GM21526 (cell line): ENCODE results near the gene MNT.

Experiments
- ATAC-seq: cut with Tn5 transposase; IDR thresholded peaks from one replicate; pipeline ENCODE4 v1.9.1; 2021; ENCODE audit warnings: moderate library complexity; ENCODE audit not compliant: unreplicated experiment, low FRiP score

MNT gene

DNA sequence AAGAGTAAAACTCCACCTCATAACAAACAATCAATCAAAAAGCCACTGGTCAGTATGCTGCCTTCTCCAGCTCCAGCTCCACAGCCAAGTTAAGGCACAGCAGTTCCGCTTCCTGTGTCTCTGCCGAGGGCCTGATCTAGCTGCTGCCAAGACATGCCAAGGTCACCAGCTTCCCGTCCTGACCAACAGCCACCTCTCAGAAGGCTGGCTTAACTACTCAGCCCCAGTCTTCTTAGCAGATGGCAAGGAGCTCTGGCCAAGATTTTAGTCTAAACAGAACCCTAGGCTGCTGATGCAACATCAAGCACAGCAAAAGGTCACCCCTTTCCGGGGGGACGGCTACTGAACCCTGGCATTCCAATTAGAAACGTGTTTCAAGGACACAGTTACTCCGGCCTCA, 17.7 kb upstream of the MNT start:
- ATAC-seq = no peak

DNA sequence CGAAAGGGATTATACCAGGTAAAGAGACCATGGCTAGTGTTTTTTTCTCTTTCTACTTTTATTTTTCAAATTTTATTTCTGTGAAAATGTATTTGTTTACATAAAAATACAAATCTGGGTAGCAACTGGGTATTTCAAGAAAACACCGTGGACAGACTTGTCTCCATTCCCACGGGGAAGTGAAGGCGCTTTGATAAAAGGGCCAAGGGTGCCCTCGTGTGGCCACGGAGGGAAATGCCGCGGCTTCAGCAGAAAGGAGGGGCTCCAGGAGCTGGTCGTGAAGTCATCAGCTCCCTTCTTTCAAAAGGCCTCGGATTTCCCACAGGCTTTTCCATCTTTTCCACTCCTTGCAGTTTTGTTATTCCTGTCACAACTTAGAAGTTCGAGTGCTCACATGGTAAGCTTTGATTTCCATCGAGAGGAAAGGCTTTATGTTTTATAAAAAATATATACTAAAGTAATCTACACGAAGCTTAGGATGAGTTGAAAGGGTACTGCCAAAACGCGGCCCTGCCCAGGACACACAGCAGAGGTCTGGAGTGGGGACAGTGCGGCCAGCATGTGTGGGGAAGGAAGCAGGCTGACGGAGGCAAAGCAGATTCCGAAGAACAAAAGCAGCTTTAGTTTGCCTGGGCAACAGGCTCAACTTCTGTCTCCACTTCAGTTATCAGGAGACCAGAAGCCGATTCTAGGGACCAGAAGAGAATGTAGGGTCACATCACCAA, 15.3 kb upstream of the MNT start:
- ATAC-seq = no peak

DNA sequence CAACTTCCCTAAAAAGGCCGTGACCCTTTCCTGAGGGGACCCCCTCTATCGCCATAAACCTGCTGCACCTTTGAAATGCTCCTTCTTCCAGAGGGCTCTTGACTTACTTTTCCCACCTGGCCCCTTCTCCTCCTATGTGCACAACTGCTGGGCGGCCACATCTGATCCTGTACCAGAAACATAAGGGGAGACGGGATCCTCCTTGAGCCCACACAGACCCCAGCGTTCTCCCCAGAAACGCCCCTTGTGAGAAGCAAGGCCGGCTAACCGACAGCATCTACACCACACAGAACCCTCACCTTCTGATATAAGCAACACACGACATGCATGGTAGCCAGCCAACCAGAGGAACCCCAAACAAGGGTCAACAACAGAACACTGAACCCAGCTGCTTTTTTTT, 14.2 kb upstream of the MNT start:
- ATAC-seq = no peak

DNA sequence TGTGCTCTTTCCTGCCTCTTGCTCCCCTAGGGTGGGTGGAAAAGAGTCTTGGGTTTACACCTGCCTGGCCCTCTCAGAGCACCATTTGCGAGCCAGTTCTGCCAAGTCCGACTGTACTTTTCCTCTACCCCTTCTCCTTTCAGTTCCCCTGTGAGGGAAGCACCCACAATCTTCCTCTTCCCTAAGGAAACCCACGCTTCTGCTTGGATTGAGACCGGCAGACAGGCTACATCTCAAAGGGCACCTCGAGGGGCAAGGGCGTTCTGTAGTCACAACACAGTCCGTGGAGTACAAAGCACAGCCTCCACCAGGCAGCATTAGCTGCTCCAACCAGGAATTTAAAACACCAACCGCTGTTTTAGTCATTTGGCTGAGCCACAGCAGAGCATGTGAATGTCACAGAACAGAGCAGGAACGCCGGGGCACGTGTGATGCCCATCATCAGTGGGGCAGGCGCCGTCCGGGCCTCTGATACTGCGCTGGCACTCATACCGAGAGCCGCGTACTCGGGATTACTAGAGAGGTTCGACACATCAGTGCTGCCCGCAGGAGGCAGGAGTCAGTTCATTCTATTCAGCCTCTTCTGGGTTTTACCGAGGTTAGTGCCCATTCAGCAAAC, 13.7 kb upstream of the MNT start:
- ATAC-seq = no peak

DNA sequence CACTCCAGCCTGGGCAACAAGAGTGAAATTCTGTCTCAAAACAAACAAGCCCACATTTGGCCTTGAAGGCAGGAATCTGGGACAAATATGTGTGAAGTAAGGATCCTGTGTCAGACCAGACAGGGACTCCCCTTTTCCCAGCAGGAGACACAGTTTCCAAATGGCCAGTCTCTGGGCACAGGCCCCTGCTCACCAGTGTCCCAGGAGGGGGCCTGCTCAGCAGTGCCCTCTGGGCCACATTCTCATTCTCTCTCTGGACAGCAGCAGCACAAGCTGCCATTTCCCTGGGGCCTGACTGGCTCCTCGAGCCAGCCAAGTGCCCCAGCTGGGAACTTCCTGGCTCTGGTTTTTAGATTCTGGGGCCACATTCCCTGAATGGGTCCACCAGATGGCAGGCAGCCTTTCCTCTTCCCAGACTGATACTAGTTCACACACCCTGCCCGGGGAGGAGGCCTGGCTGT, 11.7 kb upstream of the MNT start:
- no peak for ATAC-seq

DNA sequence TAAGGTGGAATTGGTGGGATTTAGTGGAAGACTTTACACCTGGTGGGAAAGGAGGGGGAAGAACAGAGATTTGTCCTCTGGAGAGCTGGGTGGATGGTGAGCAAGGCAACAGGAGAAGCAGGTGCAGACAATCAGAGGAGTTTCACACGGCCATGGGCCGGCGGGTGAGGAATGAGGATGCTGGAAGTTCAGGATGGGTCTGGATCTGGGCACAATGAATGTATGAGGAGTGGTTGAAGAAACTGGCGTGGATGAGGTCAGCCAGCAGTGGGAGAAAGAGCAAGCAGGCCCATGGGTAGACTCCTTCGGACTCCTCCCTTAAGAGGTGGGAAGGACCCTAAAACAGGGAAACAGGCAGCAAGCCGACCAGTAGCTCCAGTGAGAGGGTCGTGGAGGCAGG, 10.1 kb upstream of the MNT start:
- no peak for ATAC-seq

DNA sequence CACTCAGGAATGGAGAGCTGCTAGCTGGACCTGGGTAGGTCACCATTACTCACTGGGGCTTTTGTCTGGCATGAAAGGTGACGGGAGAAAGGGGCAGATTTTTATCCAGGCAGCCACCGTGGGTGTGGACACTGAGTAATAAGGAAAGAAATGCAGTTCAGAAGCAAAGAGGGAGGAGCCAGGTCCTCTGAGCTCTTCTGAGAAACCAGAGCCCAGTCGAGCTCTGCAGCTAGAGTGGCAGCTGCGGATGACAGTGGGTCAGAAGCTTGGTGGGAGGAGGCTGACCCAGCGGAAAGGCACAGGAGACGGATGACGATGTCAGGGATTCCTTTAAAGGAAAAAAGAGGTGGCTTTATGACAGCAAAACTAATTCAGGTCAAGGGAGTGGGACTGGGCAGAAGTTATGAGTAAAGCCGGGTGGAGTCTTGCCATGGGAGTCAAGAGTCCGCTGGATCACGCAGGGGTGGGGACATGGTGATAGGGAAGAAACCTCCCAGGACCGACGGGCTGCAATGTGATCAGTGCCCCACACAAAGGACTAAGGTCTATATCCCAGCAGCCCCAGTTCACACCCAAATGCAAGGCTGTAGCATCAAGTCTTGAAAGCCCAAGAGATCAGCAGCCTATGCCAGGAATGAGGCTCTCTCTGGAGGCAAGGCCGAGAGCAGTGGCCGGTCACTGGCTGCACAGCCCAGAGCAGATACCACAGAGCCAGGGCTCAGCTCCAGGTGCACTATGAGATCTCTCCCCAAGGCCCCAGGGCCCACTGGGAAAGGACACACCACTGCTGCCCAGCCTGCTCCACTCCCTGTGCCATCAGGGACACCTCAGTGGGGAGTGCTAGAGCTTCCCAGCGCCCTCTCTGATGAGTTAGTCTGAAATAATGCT, 6.3 kb upstream of the MNT start:
- no peak for ATAC-seq

DNA sequence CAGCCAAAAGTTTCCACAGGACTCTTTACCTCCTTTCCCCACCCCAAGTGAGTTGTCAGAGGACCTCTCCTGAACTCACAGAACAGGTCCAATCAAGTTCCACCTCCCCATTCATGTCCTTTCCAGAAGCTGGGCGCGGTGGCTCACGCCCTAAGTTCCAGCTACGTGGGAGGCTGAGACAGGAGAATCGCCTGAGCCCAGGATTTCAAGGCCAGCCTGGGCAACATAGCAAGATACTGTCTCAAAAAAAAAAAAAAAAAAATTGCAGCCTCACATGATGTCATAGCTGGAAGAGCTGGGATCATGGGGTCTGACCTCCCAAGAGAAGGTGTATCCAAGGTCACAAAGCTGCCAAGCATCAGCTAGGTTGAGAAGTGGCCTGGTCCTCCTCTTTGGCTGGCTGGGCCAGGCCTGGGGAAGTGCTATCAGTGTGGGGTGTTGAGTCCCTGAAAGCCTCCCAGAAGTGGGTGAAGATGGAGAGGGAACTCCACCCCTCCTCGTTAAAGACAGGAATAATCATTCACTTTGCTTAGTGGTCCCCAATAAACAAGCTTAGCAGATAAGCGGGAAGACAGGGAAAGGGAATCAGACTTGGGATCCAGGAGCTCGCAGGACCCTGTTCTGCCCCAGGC, 5.5 kb upstream of the MNT start:
- ATAC-seq = no peak

DNA sequence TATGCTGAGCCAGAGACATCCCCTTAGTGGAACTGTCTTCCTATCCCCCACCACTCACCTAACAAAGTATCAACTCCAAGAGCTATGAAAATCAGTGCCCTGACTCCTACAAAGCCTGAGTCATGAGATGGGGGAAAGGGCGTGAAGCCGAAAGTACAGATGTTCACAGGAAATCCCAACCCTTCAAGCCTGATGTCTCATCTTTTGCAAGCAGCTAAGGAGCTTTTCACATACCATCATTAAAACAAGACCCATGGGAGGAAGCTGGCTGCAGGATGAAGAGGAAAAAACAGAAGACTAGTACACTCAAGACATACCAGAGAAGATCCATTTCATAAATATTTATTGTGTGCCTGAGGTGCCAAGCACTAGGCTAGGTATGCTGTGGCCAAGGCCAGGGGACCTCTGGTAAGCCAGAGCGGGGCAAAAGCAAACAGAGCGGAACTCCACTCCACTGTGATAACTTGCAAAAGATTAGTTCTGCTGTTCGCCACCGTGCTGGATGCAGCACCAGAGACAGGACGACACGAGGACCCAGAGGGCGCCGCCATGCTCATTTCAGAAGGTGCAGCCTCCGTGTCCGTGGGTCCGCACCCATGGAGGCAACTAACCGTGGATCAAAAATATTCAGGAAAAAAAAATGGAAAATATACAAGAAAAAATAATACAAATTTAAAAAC, 4.5 kb upstream of the MNT start:
- ATAC-seq = no peak

DNA sequence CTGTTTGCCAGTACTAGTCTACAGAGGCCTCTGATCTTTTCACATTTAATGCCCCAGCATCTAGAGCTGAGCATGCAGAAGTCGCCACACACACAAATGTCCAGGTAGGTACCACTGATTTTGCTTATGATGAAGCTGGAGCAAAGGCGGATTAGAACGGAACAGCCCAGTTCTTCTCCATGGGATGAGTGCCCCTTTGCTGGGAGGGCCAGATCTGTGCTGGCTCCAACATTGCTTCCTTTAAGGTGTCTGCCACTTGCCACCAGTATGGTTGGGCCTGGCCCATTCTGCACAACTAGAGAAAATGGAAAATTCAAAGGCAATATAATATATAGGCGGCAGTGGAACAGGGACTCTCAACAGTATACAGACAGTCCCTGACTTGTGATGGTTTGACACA, 2.2 kb upstream of the MNT start:
- ATAC-seq = no peak

DNA sequence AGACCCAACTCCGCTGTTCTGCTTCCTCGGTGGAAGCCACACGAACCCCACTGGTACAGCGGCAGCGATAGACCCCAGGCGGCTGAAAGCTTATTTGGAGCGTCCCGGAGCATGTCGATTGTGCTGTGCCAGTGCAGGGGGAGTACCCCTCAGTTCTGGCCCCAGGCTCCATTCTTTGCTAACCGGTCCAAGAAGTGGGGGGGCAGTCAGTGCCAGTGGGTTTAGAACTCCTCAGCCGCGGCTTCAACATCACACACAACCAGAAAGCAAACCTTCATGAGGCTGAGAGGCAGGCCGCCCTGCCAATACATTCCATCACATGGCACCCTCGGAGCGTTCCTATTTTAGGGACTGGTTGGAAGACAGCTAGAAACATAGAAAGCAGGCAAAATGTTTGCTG, 1.7 kb upstream of the MNT start:
- ATAC-seq = no peak

DNA sequence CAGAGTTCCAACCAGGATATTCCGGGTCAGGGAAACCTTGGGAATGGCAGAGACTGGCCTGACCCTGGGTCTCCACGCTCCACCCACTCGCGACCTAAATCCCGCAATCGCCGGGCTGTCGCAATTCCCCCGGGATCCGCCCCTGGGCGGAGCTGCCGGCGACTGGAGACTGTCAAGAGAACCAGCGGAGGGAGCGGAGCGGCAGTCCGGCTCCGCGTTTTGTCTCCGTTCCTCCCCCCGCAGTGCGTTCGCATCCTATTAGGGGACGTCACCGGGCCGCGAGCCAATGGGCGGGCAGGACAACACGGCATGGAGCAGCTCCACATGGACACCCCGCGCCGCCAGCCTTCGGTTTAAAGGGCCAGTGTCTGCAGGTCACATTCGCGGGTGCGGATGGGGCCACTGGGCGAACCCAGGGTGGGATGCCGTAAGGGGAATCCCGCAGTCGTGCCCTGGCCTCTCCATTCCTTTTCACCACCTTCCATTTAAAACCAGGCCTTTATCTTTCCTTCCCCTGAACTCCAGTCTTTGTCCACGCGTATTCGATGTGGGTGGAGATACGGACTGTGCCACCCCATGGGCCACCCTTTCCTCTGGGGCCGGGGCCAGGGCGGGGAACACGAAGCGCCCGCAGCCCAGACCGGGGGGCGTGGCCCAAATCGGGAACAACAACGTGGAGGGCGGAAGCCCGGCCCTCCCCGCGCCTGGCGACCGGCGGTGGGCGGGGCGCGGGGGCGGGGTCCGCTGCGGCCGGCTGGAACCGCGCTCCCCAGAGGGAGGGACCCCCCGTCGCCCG, 764 bp upstream of the MNT start:
- peak; percentile 38 for ATAC-seq

DNA sequence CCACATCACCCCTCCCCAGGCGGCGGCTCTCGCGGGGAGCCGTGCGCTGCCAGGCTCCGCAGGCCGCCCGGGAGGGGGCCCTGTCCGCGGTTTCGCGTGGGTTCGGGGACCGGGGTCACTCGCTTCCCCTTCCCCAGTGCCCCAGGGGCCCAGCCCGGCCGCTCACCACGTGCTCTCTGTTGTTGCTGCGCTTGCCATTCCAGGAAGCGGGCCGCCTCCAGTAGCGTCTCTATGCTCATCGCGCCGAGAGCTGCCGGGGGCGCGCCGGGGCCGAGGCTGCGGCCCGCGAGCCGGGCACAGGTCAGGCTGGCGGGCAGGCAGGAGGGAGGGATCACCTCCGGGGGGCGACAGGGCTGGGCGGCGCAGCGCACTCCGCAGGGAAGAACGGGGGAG, 390 bp downstream of the MNT start:
- ATAC-seq = no peak

DNA sequence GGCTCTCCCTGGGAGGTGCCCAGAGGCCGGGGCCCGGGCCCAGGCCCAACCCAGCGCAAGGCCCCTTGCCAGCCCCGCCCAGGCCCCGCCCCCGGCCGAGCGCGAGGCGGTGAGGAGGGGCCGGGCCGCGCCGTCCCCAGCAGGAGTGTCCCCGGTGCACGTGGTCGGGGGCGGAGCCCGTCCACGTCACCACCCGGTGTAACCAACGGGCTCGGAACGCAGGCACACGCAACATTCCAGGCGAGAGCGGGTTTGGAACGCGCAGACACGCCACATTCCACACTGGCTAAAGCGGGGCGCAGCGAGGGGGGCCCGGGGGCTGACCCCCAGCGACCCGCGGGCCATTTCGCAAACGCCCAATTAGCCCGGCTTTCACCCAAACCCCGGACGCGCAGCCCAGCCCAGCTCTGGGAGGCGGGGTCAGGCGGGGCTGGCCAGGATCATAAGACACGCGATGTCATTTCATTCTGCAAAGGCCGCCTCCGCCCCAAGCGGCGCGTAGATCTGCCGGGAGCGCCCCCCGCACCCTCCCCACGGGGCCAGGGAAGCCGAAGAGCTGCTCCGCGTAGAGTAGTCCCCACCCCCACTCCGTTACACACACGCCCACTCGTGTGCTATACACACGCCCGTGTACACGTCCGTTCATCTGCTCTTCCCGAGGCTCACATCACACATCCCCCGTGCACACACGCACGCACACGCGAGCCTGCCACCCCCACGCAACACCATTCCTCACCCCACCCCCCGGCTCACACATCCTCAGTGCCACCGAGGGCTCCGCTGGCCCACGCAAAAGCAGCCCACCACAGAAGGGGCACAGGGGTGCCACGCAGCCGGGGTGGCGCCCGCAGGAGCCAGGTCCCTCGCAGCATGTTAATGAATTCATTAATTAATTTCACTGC, 1.0 kb downstream of the MNT start:
- ATAC-seq = peak; percentile 32

DNA sequence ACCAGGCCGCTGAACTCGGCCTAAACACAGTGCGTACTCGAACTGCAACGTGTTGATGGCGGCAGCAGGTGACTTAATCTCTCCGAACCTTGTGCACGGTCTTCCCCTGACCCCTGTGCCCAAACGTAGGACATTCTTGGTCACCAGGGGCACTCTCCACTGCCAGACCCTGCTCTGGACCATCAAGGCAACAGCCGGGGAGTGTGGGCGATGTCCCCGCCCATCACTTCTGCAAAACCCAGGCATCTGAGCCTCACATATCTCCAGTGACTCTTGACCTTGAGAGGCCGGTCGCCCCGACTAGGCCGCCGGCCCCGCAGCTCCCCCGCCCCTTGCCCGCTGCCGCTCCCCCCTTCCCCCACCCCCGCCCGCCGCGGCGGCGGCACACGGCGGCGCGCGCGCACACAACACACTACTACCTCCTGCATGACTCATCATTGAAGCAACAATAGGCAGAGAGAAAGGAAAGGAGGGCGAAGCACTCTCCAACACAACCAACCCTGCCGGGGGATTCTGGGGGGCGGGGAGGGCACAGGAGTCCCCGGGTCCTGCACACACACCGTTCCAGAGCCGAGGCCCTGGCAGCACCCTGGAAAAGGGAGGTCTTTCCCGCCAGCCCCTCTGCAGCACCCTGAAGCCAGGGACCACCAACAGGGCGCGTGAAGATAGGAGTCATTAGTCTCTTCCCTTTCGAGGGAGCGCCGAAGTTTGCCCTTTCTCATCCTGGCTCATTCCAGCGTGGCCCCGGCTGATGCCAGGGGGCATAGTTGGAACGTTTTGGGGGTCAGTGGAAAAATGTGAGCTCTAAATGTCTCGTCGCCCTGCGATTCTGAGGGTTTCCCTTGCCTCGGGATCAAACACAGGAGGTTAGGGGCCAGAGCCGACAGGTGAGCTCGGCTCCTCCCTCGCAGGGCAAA, 1.9 kb downstream of the MNT start:
- ATAC-seq = no peak

DNA sequence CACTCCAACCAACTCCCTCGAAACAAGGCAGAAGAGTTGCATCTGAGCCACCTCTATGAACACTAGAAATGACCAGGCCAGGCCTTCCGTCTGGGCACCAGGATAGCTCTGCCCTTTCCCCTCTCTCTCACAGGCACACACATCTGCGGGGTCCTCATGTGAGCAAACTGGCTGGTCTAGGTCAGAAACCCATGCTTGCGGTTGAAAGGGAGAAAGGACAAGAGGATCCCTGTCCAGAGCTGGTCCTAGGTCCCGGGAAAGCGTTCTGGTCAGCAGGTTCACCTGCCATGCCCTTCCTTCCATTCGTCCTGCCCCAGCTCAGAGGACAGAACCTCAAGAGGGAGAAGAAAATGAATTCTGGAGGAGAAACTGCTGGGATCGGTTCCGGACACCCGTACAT, 2.7 kb downstream of the MNT start:
- no peak for ATAC-seq

DNA sequence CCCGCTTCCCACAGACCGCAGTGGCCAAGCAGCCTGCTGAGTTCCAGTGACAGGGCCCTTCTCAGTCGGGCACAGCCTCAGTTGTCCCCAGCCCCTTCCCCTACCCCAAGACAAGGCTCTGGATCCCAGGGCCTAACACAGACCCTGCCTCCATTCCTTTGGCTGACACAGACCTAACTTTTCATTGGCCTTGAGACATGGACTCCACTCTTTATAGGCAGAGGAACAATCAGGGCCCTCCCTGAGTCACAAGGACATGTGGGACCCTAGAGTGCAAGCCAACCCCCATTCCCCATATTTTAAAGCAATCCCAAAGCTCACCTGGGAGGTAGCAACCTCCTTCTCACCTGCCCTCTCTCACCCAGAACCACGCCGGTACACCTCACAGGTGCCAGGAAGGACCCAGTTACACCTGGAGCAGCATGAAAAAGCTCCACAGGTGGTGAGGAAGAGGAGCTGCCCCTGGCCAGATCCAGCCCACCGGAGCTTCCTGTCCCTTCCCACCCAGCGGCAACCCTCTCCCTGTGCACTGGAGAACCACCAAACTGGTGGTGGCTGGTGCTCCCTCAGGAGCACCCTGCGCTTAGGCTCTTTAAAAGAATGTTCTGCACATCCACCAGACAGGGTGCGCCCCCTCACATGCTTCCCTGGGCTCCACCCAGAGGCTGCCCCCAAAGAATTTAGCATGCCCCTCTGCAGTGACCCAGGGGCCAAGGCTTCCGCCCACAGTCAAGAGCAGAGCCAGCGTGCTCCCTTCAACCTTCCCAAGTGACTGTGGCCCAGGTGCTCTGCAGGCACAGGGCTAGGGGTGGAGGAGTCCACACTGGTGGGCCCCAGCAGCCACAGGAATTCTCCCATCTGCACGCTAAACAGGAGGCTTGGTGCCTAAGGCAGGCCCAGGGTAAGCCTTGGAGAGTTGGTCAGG, 3.4 kb downstream of the MNT start:
- no peak for ATAC-seq
